Cardiac muscle cell (in vitro differentiated cells and primary cell): ENCODE data around the gene ZFYVE28. TPM values are rescaled to one million over a fixed set of nuclear protein-coding genes. Genes with fewer than 3 reads are reported as not detected.

Source experiments
- DNase-seq, 2 donors: peaks; one replicate each; pipeline versions ENCODE4 v3.0.0 to v3.0.0-alpha.2; 2010 to 2017; ENCODE audit warnings: low read depth in 1 of 2, low spot score in 1 of 2
- H3K27ac ChIP-seq: fragments of 200-600 bp; sonication (generic); 2 replicates; pipeline ENCODE4 v1.5.1; 2016
- H3K27me3 ChIP-seq: fragments of 200-600 bp; sonication (generic); 2 replicates; pipeline ENCODE4 v1.6.0; 2016; ENCODE audit warnings: control low read depth
- H3K36me3 ChIP-seq: fragments of 200-600 bp; sonication (generic); 2 replicates; pipeline ENCODE4 v1.5.1; 2016; ENCODE audit warnings: control low read depth
- H3K4me1 ChIP-seq: fragments of 200-600 bp; sonication (generic); 2 replicates; pipeline ENCODE4 v1.8.1; 2017; ENCODE audit warnings: low read depth, mild to moderate bottlenecking, mixed run types
- H3K4me3 ChIP-seq: fragments of 200-600 bp; sonication (generic); 2 replicates; pipeline ENCODE4 v1.5.1; 2016; ENCODE audit warnings: mild to moderate bottlenecking
- H3K9me3 ChIP-seq: fragments of 200-600 bp; sonication (generic); 2 replicates; pipeline ENCODE4 v1.5.1; 2017; ENCODE audit warnings: low read depth, mild to moderate bottlenecking, control low read depth
- polyA plus RNA-seq: library from polyadenylated mRNA; unstranded; fragments of >200 nt; fragmentation: Nextera tagmentation; extraction: Ambion mirVana; gene quantifications from 2 replicates; pipeline ENCODE4 v1.2.1, GENCODE V29; 2016
- total RNA-seq: library from RNA; depleted of rRNA; stranded (reverse); fragments of >200 nt; gene quantifications from 2 replicates; pipeline ENCODE4 v1.2.3, GENCODE V29; 2016
- TF ChIP-seq, protein P1 (sequence below): IDR thresholded peaks from 2 replicates; pipeline ENCODE4 v1.5.1; 2012; ENCODE audit warnings: low read depth, mild to moderate bottlenecking, low read length

ZFYVE28 gene
- total and polyA plus RNA-seq, 2 experiments from 2014 or later = 1.3 to 4.0 TPM

- Histone ChIP-seq H3K36me3 (no peaks in the 10 kb centered on the region), H3K4me1 (peaks cover 3% of the 10 kb centered on the region), H3K27me3 (no peaks in the 10 kb centered on the region), H3K9me3 (no peaks in the 10 kb centered on the region), H3K27ac (no peak overlapping the region), H3K4me3 (no peak overlapping the region)
- DNase-seq = no peak
- TF ChIP-seq, protein P1, sequence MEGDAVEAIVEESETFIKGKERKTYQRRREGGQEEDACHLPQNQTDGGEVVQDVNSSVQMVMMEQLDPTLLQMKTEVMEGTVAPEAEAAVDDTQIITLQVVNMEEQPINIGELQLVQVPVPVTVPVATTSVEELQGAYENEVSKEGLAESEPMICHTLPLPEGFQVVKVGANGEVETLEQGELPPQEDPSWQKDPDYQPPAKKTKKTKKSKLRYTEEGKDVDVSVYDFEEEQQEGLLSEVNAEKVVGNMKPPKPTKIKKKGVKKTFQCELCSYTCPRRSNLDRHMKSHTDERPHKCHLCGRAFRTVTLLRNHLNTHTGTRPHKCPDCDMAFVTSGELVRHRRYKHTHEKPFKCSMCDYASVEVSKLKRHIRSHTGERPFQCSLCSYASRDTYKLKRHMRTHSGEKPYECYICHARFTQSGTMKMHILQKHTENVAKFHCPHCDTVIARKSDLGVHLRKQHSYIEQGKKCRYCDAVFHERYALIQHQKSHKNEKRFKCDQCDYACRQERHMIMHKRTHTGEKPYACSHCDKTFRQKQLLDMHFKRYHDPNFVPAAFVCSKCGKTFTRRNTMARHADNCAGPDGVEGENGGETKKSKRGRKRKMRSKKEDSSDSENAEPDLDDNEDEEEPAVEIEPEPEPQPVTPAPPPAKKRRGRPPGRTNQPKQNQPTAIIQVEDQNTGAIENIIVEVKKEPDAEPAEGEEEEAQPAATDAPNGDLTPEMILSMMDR = no peak
Measured at GRCh38 chr4:2400841-2401609, 17.4 kb downstream of the ZFYVE28 start.

DNA sequence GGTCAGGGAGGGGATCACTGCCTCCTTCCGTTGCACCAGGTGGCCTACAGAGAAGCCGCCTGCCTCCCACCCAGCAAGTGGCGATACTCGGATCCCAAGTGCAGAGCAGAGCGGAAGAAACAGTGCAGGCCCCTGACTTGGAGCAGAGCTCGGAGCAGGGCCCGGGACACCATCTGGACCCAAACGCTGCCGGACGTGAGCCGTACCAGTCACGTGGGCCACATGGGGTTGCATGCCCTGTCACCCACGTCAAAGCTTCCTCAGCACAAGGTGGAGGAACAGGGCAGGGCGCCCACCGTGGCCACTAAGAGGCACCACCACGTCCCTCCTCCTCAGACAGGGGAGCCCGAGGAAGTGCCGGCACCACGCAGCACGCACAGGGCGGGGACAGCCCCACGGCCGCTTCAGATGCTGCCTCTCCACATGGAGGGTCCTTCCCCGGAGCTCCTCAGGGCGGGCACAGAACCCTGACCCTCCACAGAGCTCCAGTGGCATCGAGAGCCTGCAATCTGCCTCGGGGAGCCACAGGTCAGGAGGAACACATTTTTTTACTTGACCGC, 18.7 kb downstream of the ZFYVE28 start:
- Histone ChIP-seq H3K36me3 (no peaks in the 10 kb centered on the region), H3K4me1 (peaks cover 3% of the 10 kb centered on the region), H3K9me3 (no peaks in the 10 kb centered on the region), H3K27me3 (no peaks in the 10 kb centered on the region), H3K4me3 (no peak overlapping the region), H3K27ac (no peak overlapping the region)
- no peak for DNase-seq
- TF ChIP-seq, protein P1 = no peak

- Histone ChIP-seq H3K36me3 (no peaks in the 10 kb centered on the region), H3K9me3 (no peaks in the 10 kb centered on the region), H3K27me3 (no peaks in the 10 kb centered on the region), H3K4me3 (no peak overlapping the region), H3K4me1 (peaks cover 3% of the 10 kb centered on the region), H3K27ac (no peak overlapping the region)
- no peak for DNase-seq
- TF ChIP-seq, protein P1 = no peak
Measured at GRCh38 chr4:2399216-2399615, 19.2 kb downstream of the ZFYVE28 start.

DNA sequence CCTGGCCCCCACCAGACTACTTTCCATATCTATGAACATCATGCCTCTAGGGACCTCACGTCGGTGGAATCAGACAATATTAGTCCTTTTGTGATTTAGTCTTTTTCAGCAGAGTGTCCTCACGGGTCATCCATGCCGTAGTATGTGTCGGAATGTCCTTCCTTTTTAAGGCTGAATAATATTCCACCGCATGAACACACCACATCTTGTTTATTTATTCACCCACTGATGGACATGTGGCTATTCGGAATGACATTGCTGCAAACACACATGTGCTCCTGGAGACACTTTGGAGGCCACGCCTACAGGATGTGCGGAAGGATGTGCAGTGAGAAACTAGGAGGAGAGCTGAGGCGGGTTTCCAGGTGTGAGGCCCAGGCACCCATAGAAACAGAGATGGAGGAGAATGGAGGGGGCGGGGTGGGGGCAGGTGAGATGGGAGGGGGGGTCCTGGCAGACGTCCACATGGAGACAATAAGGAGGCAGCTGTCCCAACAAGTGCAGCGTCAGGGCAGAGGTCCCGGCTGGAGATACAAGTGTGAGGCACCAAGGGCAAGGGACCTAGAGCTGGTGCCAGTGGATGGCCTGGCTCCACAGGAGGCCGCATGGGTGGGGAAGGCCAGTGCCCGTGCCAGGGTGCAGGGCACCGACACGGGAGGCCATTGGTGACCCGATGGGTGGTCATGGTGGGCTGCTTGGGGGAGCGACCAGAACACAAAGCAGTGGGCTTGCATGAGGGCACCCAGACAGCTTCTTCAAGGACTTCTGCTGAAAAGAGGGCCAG, 20.7 kb downstream of the ZFYVE28 start:
- peaks cover 6% of the 10 kb centered on the region for H3K4me1 ChIP-seq
- H3K9me3 ChIP-seq = no peaks in the 10 kb centered on the region
- H3K4me3 ChIP-seq = no peak overlapping the region
- DNase-seq = no peak
- H3K27ac ChIP-seq = no peak overlapping the region
- H3K27me3 ChIP-seq = no peaks in the 10 kb centered on the region
- TF ChIP-seq, protein P1 = no peak
- no peaks in the 10 kb centered on the region for H3K36me3 ChIP-seq

- DNase-seq = no peak
- peaks cover 6% of the 10 kb centered on the region for H3K4me1 ChIP-seq
- H3K27ac ChIP-seq = no peak overlapping the region
- H3K4me3 ChIP-seq = no peak overlapping the region
- H3K9me3 ChIP-seq = no peaks in the 10 kb centered on the region
- H3K36me3 ChIP-seq = no peaks in the 10 kb centered on the region
- TF ChIP-seq, protein P1 = no peak
- no peaks in the 10 kb centered on the region for H3K27me3 ChIP-seq
Measured at GRCh38 chr4:2396781-2397368, 21.6 kb downstream of the ZFYVE28 start.
